ENCODE results near the gene BUB1.

GRCh38 chr2:110717734-110718133, 39.9 kb upstream of the BUB1 start:
- no peak for TF ChIP-seq POLR2AphosphoS5 (IDR thresholded peaks at IDR 0.05; ENCODE audit: borderline replicate concordance, low read depth, low read length)
- TF ChIP-seq EZH2 (IDR thresholded peaks at IDR 0.05) = no peak
